ENCODE data around the gene TTC32.
"Not testable (repeated sequence)": the region's sequence is repeated elsewhere in the genome, so short reads cannot be mapped to it uniquely, and the experiment has no call there.

Gene TTC32

DNA sequence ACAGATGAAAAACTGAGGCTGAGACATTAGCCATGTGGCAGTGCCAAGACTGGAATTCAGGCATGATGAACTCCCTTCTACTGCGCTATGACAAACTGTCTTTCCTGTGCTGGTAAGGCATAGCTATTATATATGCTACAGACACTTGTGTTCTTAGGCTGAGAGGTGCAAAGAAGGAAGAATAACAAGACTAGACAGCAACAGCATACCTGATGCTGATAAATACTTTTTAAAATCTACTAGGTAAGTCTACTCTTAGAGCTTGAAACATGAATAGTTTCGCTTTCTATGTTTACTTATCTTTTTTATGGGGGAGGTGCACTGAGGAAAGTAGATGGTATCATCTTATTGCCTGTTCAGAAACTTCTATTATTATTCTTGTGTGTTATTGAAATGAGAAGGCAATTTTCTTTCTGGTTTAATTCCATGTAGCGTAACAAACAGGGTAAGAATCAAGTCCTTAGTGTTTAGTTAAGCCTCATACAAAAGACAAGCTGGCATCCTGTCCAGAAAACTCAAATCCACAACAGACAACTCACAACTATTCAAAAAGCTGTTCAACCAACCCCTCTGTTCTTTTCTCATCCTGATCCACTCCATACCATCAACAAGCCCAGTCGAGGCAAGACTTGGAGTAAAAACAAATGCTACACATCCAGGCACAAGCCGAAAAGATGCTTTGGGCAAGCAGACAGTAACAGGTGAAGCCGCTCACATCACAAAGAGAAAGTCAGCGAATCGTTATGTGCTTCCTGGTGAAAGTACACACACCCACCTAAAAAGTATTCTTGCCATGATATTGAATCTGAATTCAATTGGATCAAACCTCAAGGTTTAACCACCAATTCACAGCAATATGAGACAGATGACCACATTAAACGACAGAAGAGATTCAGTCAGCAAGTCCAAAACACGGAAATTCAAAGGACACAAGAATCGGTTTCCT lies 1.5 kb downstream of the TTC32 start:
- TF ChIP-seq, protein P1, sequence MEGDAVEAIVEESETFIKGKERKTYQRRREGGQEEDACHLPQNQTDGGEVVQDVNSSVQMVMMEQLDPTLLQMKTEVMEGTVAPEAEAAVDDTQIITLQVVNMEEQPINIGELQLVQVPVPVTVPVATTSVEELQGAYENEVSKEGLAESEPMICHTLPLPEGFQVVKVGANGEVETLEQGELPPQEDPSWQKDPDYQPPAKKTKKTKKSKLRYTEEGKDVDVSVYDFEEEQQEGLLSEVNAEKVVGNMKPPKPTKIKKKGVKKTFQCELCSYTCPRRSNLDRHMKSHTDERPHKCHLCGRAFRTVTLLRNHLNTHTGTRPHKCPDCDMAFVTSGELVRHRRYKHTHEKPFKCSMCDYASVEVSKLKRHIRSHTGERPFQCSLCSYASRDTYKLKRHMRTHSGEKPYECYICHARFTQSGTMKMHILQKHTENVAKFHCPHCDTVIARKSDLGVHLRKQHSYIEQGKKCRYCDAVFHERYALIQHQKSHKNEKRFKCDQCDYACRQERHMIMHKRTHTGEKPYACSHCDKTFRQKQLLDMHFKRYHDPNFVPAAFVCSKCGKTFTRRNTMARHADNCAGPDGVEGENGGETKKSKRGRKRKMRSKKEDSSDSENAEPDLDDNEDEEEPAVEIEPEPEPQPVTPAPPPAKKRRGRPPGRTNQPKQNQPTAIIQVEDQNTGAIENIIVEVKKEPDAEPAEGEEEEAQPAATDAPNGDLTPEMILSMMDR (IDR thresholded peaks at IDR 0.05; ENCODE audit: low read depth, low read length, missing control alignments): no peak
- DNase-seq (ENCODE audit: extremely low read depth, low read depth): no peak
- peak overlapping the region; percentile 76 for H3K4me3 ChIP-seq (replicated peaks; ENCODE audit: low read depth, low read length)

DNA sequence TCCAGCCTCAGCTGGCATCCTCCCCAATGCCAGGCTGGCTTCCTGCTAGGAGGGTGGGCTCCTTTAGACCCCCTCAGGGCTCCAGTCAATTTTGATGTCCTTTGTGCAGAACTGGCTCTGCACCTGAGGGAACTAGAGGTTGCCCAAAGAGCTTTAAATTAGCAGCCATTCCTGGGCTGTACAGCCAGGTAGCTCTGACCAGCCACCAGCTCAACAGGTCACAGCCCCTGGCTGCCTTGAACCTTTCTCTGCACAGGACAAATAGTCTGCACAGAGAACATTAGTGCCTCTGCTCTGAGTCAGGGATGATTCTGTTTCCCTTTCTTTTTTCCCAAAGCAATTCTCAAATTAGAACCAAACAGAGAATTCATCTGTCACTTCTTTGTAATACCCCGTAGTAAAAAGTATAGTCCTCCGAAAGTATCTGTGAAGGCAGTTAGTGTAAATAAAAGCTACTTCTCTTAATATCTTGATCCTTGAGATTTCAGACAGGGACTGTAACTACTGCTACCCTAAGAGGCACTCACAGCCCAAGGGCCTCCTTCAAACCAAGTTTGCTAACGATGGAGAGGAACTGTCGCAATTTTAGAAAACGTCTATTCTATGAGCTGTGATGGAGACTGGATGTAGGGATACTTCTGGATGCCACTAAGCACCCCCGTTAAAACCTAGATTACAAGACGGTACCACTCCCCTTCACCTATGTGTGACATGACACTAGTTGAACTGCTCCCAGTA lies 3.0 kb downstream of the TTC32 start:
- TF ChIP-seq, protein P1 (IDR thresholded peaks at IDR 0.05; ENCODE audit: low read depth, low read length, missing control alignments): no peak
- no peak for DNase-seq (ENCODE audit: extremely low read depth, low read depth)
- no peak overlapping the region; the same call in 1 of the 2 replicates for H3K4me3 ChIP-seq (replicated peaks; ENCODE audit: low read depth, low read length)

DNA sequence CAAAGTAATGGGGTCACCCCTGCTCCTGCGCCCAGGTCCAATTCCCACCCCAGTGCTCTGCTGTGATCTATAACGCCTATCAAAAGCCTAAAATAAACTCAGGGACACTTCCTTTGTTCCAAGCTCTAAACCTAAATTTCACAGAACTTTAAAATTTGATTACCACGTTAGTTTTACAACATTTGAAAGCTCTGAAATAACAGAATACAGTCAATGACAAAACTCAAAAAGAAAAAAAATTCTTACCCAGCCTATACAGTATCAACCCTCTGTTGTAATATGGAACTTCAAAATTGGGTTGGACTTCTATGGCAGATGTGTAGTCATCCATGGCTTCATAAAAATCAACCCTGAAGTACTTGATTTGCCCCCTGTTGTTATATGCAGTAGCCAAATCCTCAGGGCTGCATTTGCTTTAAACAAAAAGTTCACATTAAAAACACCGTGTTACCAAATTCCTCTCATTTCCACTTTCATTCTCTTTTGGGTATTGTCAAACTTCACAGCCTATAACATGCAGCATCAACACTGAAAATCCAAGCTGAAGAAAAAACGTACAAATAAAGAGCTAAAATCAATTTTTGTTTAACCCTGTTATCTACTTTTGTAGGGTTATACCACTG lies 4.0 kb downstream of the TTC32 start:
- no peak for DNase-seq (ENCODE audit: extremely low read depth, low read depth)
- TF ChIP-seq, protein P1 (IDR thresholded peaks at IDR 0.05; ENCODE audit: low read depth, low read length, missing control alignments): no peak
- no peak overlapping the region for H3K4me3 ChIP-seq (replicated peaks; ENCODE audit: low read depth, low read length)

DNA sequence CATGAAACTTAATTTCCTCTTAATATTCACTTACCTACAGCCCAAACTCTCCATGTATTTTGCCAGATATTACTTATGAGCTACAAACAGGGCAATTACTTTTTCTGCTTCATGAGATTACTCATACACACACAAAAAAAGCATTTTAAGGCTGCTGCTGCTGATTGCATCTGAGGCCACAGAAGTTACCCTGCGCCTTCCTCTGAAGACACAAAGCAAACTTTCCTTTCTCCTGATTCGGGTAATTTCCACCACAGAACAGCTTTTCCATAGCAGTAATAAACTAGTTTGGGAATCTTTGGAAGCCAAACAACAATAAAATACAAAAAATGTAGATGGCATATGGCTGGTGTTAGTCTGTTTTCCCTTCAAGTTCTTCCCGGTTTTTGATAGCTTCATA lies 6.2 kb downstream of the TTC32 start:
- no peak for DNase-seq (ENCODE audit: extremely low read depth, low read depth)
- H3K4me3 ChIP-seq (replicated peaks; ENCODE audit: low read depth, low read length): no peak overlapping the region
- TF ChIP-seq, protein P1 (IDR thresholded peaks at IDR 0.05; ENCODE audit: low read depth, low read length, missing control alignments): no peak

DNA sequence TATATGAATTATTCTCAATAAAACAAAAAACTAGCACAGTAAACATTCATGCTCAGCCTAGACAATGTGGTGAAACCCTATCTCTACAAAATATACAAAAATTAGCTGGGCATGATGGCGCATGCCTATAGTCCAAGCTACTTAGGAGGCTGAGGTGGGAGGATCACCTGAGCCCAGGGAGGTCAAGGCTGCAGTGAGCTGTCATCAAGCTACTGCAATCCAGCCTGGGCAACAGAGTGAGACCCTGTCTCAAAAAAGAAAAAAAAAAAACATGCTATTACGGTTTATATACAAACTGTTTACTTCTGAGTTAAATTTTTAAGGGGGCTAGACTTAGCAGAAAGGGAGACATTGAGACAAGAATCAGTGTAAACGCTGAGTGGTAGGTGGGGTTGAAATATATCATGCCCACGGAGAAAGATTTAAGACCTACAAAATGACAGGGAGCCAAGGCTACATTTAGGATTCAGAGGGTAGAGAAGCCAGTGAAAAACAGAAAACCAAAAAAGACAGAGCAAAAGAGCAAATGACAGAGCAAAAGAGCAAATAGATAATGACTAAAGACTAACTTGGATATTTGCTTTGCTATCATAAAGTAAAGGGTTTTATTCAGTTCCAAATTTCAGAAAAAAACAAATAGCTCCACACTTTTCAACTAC lies 7.5 kb downstream of the TTC32 start:
- no peak for DNase-seq (ENCODE audit: extremely low read depth, low read depth)
- TF ChIP-seq, protein P1 (IDR thresholded peaks at IDR 0.05; ENCODE audit: low read depth, low read length, missing control alignments): no peak
- H3K4me3 ChIP-seq (replicated peaks; ENCODE audit: low read depth, low read length): no peak overlapping the region

DNA sequence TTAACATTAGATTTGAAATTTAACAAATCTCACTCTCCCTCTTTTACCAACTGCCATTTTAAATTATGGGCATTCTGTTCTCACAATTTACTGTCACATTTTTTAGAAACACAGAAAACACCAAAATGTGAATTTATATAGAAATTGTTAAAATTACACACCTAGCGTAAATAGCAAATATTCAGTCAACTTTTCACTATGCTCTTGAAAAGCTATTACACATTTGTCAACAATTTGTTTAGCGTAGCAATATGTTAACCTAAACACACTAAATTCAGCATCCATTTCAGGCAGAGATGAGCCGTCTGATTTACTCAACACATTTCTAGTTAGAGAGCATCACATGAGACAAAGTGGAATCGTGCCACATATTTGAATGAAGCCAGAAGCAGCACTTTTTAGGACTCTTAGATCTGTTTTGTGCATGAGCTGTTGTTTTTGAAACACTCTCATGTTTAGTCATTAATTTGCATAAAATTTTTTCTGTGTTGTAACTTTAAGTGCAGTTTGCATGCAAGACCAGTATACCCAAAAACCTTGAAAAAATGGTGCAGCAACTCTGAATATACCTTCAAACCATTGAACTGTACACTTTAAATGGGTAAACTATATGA lies 8.2 kb downstream of the TTC32 start:
- H3K4me3 ChIP-seq (replicated peaks; ENCODE audit: low read depth, low read length): no peak overlapping the region
- TF ChIP-seq, protein P1 (IDR thresholded peaks at IDR 0.05; ENCODE audit: low read depth, low read length, missing control alignments): no peak
- DNase-seq (ENCODE audit: extremely low read depth, low read depth): no peak

DNA sequence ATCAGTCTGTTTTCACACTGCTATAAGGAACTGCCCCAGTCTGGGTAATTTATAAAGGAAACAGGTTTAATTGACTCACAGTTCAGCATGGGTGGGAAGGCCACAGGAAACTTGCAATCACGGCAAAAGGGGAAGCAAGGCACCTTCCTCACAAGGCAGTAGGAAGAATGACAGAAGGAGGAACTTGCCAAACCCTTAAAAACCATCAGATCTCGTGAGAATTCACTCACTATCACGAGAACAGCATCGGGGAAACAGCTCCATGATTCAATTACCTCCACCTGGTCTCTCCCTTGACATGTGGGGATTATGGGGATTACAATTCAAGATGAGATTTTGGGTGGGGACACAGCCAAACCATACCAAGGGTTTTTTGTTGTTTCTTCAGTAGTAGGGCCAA lies 9.8 kb downstream of the TTC32 start:
- not testable (repeated sequence) for DNase-seq (ENCODE audit: extremely low read depth, low read depth)

More for the DNA sequence above, 9.8 kb downstream of the TTC32 start:
- not testable (repeated sequence) for H3K4me3 ChIP-seq (replicated peaks; ENCODE audit: low read depth, low read length)

Measured in HFF-Myc (cell line).